OCI-LY7 (cell line): Measurements from ENCODE around the gene SPIRE2. TPM values are rescaled to one million over a fixed set of nuclear protein-coding genes. Genes with fewer than 3 reads are reported as not detected.

Experiments used
- BruUV-seq: library from RNA; stranded (reverse); fragments of 400-500 nt; replicated peaks from 2 replicates; lab custom pipeline; 2021; lab: Mats Ljungman, UMichigan
- CTCF ChIA-PET: fragments of 300-600 bp; sonication (Branson Sonifier 250); formaldehyde crosslinking; loops from one replicate; lab custom pipeline; 2022; ENCODE audit warnings: antibody characterized with exemption; ENCODE audit not compliant: unreplicated experiment; lab: Charles Lee
- POLR2A ChIA-PET: fragments of 300-600 bp; sonication (Branson Sonifier 250); formaldehyde crosslinking; loops from one replicate; lab custom pipeline; 2022; ENCODE audit warnings: antibody characterized with exemption; lab: Charles Lee
- DNase-seq: peaks from one replicate; pipeline ENCODE4 v3.0.0-alpha.2; 2015; ENCODE audit warnings: low spot score
- H2AFZ ChIP-seq: fragments of 200-600 bp; sonication (generic), shearing (Covaris generic); 2 replicates; pipeline ENCODE4 v1.6.1; 2014; ENCODE audit warnings: mild to moderate bottlenecking, antibody characterized with exemption, low read length, moderate library complexity
- H3K27ac ChIP-seq: fragments of 200-600 bp; sonication (generic); 2 replicates; pipeline ENCODE4 v1.5.1; 2014; ENCODE audit warnings: mixed run types, low read depth, mild to moderate bottlenecking, moderate library complexity, low read length, inconsistent platforms; ENCODE audit not compliant: poor library complexity, severe bottlenecking
- H3K36me3 ChIP-seq: fragments of 200-600 bp; sonication (generic); 2 replicates; pipeline ENCODE4 v1.6.1; 2014; ENCODE audit warnings: mild to moderate bottlenecking, antibody characterized with exemption, low read length, moderate library complexity, mixed read lengths; ENCODE audit not compliant: insufficient read depth
- H3K4me1 ChIP-seq: fragments of 200-600 bp; sonication (generic); 2 replicates; pipeline ENCODE4 v1.5.1; 2014; ENCODE audit warnings: mild to moderate bottlenecking, low read length; ENCODE audit not compliant: insufficient read depth, poor library complexity, severe bottlenecking
- H3K4me2 ChIP-seq: fragments of 200-600 bp; sonication (generic); 2 replicates; pipeline ENCODE4 v1.6.1; 2014; ENCODE audit warnings: mild to moderate bottlenecking, low read length
- H3K4me3 ChIP-seq: fragments of 200-600 bp; sonication (generic); 2 replicates; pipeline ENCODE4 v1.5.1; 2014; ENCODE audit warnings: mild to moderate bottlenecking, low read depth, low read length; ENCODE audit not compliant: poor library complexity, severe bottlenecking
- H3K79me2 ChIP-seq: fragments of 200-600 bp; sonication (generic); 2 replicates; pipeline ENCODE4 v1.6.1; 2016; ENCODE audit warnings: low read depth, mild to moderate bottlenecking, low read length, moderate library complexity, mixed read lengths; ENCODE audit not compliant: insufficient read depth
- H3K9me2 ChIP-seq: fragments of 200-600 bp; sonication (generic); 2 replicates; pipeline ENCODE4 v1.6.1; 2016; ENCODE audit warnings: mild to moderate bottlenecking, low read length, mixed read lengths; ENCODE audit not compliant: insufficient read depth
- H3K9me3 ChIP-seq: fragments of 200-600 bp; sonication (generic); 2 replicates; pipeline ENCODE4 v1.6.1; 2014; ENCODE audit warnings: mild to moderate bottlenecking, mixed run types, low read length, mixed read lengths
- H4K20me1 ChIP-seq: fragments of 200-600 bp; sonication (generic); 2 replicates; pipeline ENCODE4 v1.6.1; 2014; ENCODE audit warnings: mild to moderate bottlenecking, antibody characterized with exemption, low read length, moderate library complexity, mixed read lengths; ENCODE audit not compliant: insufficient read depth
- EZH2phosphoT487 ChIP-seq: fragments of 200-600 bp; sonication (generic); IDR thresholded peaks from 2 replicates; pipeline ENCODE4 v1.6.1; 2018; ENCODE audit warnings: low read depth, borderline replicate concordance, mild to moderate bottlenecking, mixed run types, antibody characterized with exemption, low read length, moderate library complexity, mixed read lengths
- intact Hi-C: fragments of 100-400 bp; cut with micrococcal nuclease; formaldehyde crosslinking; loops from one replicate; pipeline ENCODE4 v1.10.0; 2022; ENCODE audit not compliant: unreplicated experiment
- total RNA-seq, 2 experiments: library from RNA; depleted of rRNA in 1 of 2; stranded (reverse); fragments of >200 nt in 1 of 2; shearing (Covaris generic) in 1 of 2; gene quantifications; 2 replicates each; pipeline ENCODE4 v1.2.3, GENCODE V29; 2014 to 2022
- TF ChIP-seq, protein P1 (sequence below): fragments of 200-600 bp; sonication (generic); conservative IDR thresholded peaks from 2 replicates; pipeline ENCODE4 v1.5.1; 2014; ENCODE audit warnings: mild to moderate bottlenecking, antibody characterized with exemption, low read length, moderate library complexity, mixed read lengths

SPIRE2 gene
- total RNA-seq, 2 experiments from 2014 or later: 7.1 to 48.5 TPM

DNA sequence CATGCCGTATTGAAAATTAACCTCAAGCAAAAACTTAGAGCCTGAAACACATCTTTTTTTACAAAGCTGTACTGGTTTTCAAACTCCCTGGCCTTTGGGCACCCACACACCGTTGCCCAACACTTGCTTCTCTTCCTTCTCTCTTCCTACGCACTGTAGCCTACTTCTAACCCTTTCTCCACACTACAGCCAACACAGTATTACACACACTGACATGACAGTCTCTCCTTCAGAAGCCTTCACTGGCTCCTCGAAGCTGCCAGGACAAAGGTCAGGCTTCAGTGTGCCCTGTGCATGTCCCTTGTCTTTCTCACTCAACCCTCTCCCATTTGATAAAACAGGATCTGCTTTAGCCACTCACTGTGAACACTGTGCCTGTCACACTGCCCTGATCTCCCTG is 19.8 kb upstream of the SPIRE2 start:
- ChIA-PET CTCF (no interaction called here), POLR2A (interaction anchor here (0.7 kb wide), 1 partner anchor 73 kb away, joined by 5 read pairs; no protein-coding TSS in a partner anchor)
- Histone ChIP-seq H3K9me2 (no peaks in the 10 kb centered on the region), H3K79me2 (peaks cover 69% of the 10 kb centered on the region), H3K4me1 (peaks cover 36% of the 10 kb centered on the region), H3K4me2 (no peak overlapping the region), H4K20me1 (peaks cover 7% of the 10 kb centered on the region; the same call in 1 of the 2 replicates), H2AFZ (no peak overlapping the region), H3K36me3 (peaks cover 94% of the 10 kb centered on the region), H3K9me3 (no peaks in the 10 kb centered on the region; the same call in 1 of the 2 replicates), H3K27ac (no peak overlapping the region), H3K4me3 (no peak overlapping the region)
- TSS peak; percentile 36 for BruUV-seq
- intact Hi-C loops: no loop called here
- DNase-seq: no peak
- TF ChIP-seq, protein P1, sequence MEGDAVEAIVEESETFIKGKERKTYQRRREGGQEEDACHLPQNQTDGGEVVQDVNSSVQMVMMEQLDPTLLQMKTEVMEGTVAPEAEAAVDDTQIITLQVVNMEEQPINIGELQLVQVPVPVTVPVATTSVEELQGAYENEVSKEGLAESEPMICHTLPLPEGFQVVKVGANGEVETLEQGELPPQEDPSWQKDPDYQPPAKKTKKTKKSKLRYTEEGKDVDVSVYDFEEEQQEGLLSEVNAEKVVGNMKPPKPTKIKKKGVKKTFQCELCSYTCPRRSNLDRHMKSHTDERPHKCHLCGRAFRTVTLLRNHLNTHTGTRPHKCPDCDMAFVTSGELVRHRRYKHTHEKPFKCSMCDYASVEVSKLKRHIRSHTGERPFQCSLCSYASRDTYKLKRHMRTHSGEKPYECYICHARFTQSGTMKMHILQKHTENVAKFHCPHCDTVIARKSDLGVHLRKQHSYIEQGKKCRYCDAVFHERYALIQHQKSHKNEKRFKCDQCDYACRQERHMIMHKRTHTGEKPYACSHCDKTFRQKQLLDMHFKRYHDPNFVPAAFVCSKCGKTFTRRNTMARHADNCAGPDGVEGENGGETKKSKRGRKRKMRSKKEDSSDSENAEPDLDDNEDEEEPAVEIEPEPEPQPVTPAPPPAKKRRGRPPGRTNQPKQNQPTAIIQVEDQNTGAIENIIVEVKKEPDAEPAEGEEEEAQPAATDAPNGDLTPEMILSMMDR: no peak
- TF ChIP-seq EZH2phosphoT487: no peak

DNA sequence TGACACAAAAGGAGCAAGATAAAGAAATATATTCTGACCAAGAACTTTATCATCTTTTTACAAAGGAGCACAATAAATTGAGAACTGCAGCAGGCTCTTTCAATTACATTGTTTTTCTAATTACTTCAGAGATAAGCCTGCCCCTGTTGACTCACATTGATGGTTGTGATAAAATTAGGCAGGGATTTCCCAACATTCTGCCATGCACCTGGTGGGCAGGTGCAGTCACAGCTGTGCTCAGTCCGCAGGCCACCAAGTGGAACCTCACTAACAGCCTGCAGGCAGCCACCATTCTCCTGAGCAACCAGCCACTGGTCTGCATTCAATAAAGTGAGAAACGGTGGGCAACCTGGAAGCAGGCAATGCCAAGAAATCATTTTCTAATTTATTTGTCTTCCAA is 17.0 kb upstream of the SPIRE2 start:
- BruUV-seq: no TSS peak
- Histone ChIP-seq H4K20me1 (peaks cover 19% of the 10 kb centered on the region; the same call in 1 of the 2 replicates), H3K9me3 (no peaks in the 10 kb centered on the region; the same call in 1 of the 2 replicates), H3K36me3 (peaks cover 92% of the 10 kb centered on the region), H3K4me3 (peak overlapping the region; percentile 100), H3K9me2 (no peaks in the 10 kb centered on the region), H3K4me1 (peaks cover 48% of the 10 kb centered on the region), H3K4me2 (peak overlapping the region; percentile 85), H3K79me2 (peaks cover 78% of the 10 kb centered on the region), H2AFZ (no peak overlapping the region), H3K27ac (peak overlapping the region; percentile 92)
- ChIA-PET CTCF (no interaction called here), POLR2A (interaction anchor here (0.9 to 1.2 kb wide), 5 partner anchors 9 to 110 kb away, joined by 3 to 6 read pairs (median 5); partner anchors contain the start of gene SPATA2L)
- intact Hi-C loops: loop anchor here (1.0 to 10.0 kb wide), 5 partner anchors 33 to 137 kb away; partner anchors contain the start of genes DEF8 and MC1R
- TF ChIP-seq, protein P1: no peak
- TF ChIP-seq EZH2phosphoT487: no peak
- DNase-seq: peak; percentile 95
